Glomerular visceral epithelial cell (primary cell): ENCODE results near the gene FSHB.
"Not testable (repeated sequence)": the region's sequence is repeated elsewhere in the genome, so short reads cannot be mapped to it uniquely, and the experiment has no call there.

Experiments
- DNase-seq: peaks from one replicate; pipeline ENCODE4 v3.0.0-alpha.2; 2016; ENCODE audit errors: extremely low spot score

The FSHB gene

GRCh38 chr11:30268638-30269037 lies 37.8 kb downstream of the FSHB start:
- not testable (repeated sequence) for DNase-seq

DNA sequence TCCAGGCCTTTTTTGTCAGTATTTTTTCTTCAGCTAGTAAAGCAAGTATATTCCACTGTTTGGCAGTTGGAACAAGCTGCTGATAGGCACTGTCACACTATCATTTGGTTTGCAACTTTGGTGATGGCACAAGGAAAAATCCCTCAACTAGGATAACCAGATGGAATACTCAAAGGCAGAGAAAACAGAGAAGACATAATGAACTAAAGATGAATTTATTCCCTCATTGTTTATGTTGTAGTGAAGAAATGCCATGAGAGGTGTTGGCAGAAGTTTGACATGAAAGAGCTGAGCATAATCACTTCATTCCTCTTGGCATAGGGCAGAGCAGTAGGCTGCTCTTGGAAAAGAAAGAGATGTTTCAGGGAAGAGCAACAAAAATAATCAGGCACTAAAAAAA lies 39.9 kb downstream of the FSHB start:
- no peak for DNase-seq

GRCh38 chr11:30277176-30277575 lies 46.4 kb downstream of the FSHB start:
- no peak for DNase-seq

- DNase-seq: no peak
These were observed 49.0 kb downstream of the FSHB start for GRCh38 chr11:30279796-30280195.

- no peak for DNase-seq
These were observed 50.9 kb downstream of the FSHB start for GRCh38 chr11:30281476-30282288.

DNA sequence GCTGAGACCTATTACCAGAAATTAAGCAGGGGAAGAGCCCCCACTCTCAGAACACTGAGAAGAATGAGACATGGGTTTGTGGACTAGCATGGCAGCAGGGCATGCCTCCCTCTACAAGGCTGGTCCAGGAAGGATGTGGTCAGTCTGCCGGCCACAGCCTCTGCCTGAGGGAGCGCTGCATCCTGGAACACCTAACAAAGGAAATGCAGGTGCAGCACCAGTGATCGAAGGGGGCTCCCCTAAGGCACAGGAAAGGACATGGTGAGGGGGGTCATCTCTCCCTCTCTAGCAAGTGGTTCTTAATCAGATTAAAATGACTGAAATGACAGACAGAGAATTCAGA lies 51.4 kb downstream of the FSHB start:
- DNase-seq: no peak
